H1 (cell line): ENCODE results near the gene NPY4R. TPM values are rescaled to one million over a fixed set of nuclear protein-coding genes. Genes with fewer than 3 reads are reported as not detected.

Source experiments
- CTCF ChIA-PET: fragments of 300-600 bp; sonication (Branson Sonifier 250); formaldehyde crosslinking; loops from one replicate; lab custom pipeline; 2021; ENCODE audit not compliant: partially characterized antibody; lab: Charles Lee
- POLR2A ChIA-PET: fragments of 300-600 bp; sonication (Branson Sonifier 250); formaldehyde crosslinking; loops from one replicate; lab custom pipeline; 2021; ENCODE audit warnings: inconsistent platforms; ENCODE audit not compliant: partially characterized antibody; lab: Charles Lee
- DNase-seq, 2 experiments: peaks; one replicate each; pipeline versions ENCODE4 v3.0.0 to v3.0.0-alpha.2; 2010 to 2022; ENCODE audit warnings: low spot score in 2 of 2, low read depth in 1 of 2, mixed read lengths in 1 of 2
- FAIRE-seq: peaks from 2 replicates; lab custom pipeline; 2011; peaks lifted over from hg19 to GRCh38; lab: Jason Lieb, UNC
- H2AFZ ChIP-seq: 2 replicates; pipeline ENCODE4 v1.8.1; 2012; ENCODE audit warnings: low read length, inconsistent platforms
- H2AK5ac ChIP-seq: 2 replicates; pipeline ENCODE4 v1.6.1; 2013; ENCODE audit warnings: low read depth, low read length
- H2BK120ac ChIP-seq: replicated peaks from 2 replicates; pipeline ENCODE3; 2013; ENCODE audit warnings: low read depth, low read length, inconsistent platforms
- H2BK12ac ChIP-seq: 2 replicates; pipeline ENCODE4 v1.6.1; 2013; ENCODE audit warnings: low read depth, low read length
- H2BK15ac ChIP-seq: 2 replicates; pipeline ENCODE4 v1.6.1; 2013; ENCODE audit warnings: low read length
- H2BK20ac ChIP-seq: 2 replicates; pipeline ENCODE4 v1.6.1; 2013; ENCODE audit warnings: low read length
- H2BK5ac ChIP-seq: 2 replicates; pipeline ENCODE4 v1.6.1; 2013; ENCODE audit warnings: low read depth, low read length
- H3K14ac ChIP-seq: 2 replicates; pipeline ENCODE4 v1.6.1; 2013; ENCODE audit warnings: inconsistent platforms; ENCODE audit not compliant: insufficient read length
- H3K18ac ChIP-seq: 2 replicates; pipeline ENCODE4 v1.6.1; 2013; ENCODE audit warnings: low read length; ENCODE audit errors: extremely low read depth
- H3K23ac ChIP-seq: 2 replicates; pipeline ENCODE4 v1.6.1; 2013; ENCODE audit warnings: inconsistent platforms; ENCODE audit not compliant: insufficient read length
- H3K23me2 ChIP-seq: 2 replicates; pipeline ENCODE4 v1.6.1; 2013; ENCODE audit warnings: low read depth, low read length
- H3K27ac ChIP-seq: 2 replicates; pipeline ENCODE4 v1.6.1; 2011; ENCODE audit warnings: low read depth, low read length, inconsistent platforms
- H3K27me3 ChIP-seq, 4 experiments: replicated peaks in 1 of 4; 1 replicate in 1 of 4; 2 replicates in 3 of 4; pipeline versions ENCODE4 v1.6.1 to v1.8.1; 2011 to 2013; ENCODE audit warnings: low read length in 3 of 4, mild to moderate bottlenecking in 3 of 4, inconsistent platforms in 2 of 4, mixed read lengths in 2 of 4, moderate library complexity in 1 of 4; ENCODE audit not compliant: control insufficient read depth in 3 of 4, insufficient read depth in 3 of 4; ENCODE audit errors: extremely low read depth in 1 of 4
- H3K36me3 ChIP-seq, 4 experiments: 2 replicates each; pipeline versions ENCODE4 v1.6.1 to v1.8.1; 2011 to 2013; ENCODE audit warnings: mild to moderate bottlenecking in 4 of 4, low read length in 3 of 4, moderate library complexity in 2 of 4, control low read depth in 1 of 4, inconsistent platforms in 1 of 4; ENCODE audit not compliant: insufficient read depth in 4 of 4, control insufficient read depth in 2 of 4
- H3K4ac ChIP-seq: replicated peaks from 2 replicates; pipeline ENCODE3; 2013; ENCODE audit warnings: low read length, low read depth, mixed read lengths, inconsistent platforms; ENCODE audit not compliant: insufficient read length
- H3K4me1 ChIP-seq, 4 experiments: replicated peaks in 1 of 4; 1 replicate in 1 of 4; 2 replicates in 3 of 4; pipeline versions ENCODE4 v1.6.1 to v1.8.1; 2011 to 2013; ENCODE audit warnings: low read length in 3 of 4, inconsistent platforms in 2 of 4, mixed read lengths in 1 of 4; ENCODE audit not compliant: insufficient read depth in 4 of 4, control insufficient read depth in 3 of 4
- H3K4me2 ChIP-seq, 2 experiments: 2 replicates each; pipeline versions ENCODE4 v1.6.1 to v1.8.1; 2011 to 2013; ENCODE audit warnings: low read depth in 2 of 2, low read length in 2 of 2, control low read depth in 1 of 2, inconsistent platforms in 1 of 2, mild to moderate bottlenecking in 1 of 2; ENCODE audit not compliant: insufficient read depth in 1 of 2
- H3K4me3 ChIP-seq, 4 experiments: fragments of 200-600, 300-600 bp in 1 of 4; sonication (generic), shearing (Covaris generic), sonication (Bioruptor Twin) in 1 of 4; 2 replicates each; pipeline versions ENCODE4 v1.5.1 to v1.8.1; 2011 to 2016; ENCODE audit warnings: low read length in 4 of 4, low read depth in 3 of 4, control low read depth in 2 of 4, inconsistent platforms in 2 of 4, mild to moderate bottlenecking in 2 of 4, mixed read lengths in 1 of 4, moderate library complexity in 1 of 4; ENCODE audit not compliant: insufficient read depth in 2 of 4; ENCODE audit errors: extremely low read depth in 1 of 4
- H3K56ac ChIP-seq: replicated peaks from 2 replicates; pipeline ENCODE3; 2013; ENCODE audit warnings: low read depth, mild to moderate bottlenecking, mixed read lengths, low read length, inconsistent platforms; ENCODE audit not compliant: insufficient read length
- H3K79me1 ChIP-seq: 2 replicates; pipeline ENCODE4 v1.6.1; 2013; ENCODE audit warnings: low read depth, low read length, control low read depth
- H3K79me2 ChIP-seq, 2 experiments: 2 replicates each; pipeline versions ENCODE4 v1.6.1 to v1.8.1; 2012 to 2013; ENCODE audit warnings: low read length in 2 of 2, mild to moderate bottlenecking in 2 of 2, inconsistent platforms in 1 of 2; ENCODE audit not compliant: insufficient read depth in 2 of 2, control insufficient read depth in 1 of 2
- H3K9ac ChIP-seq, 4 experiments: replicated peaks in 1 of 4; 1 replicate in 1 of 4; 2 replicates in 3 of 4; pipeline versions ENCODE4 v1.6.1 to v1.8.1; 2011 to 2013; ENCODE audit warnings: low read depth in 3 of 4, low read length in 3 of 4, control low read depth in 2 of 4, mild to moderate bottlenecking in 2 of 4, moderate library complexity in 2 of 4, inconsistent platforms in 1 of 4; ENCODE audit errors: extremely low read depth in 1 of 4
- H3K9me3 ChIP-seq, 2 experiments: 2 replicates each; pipeline versions ENCODE4 v1.6.1 to v1.8.1; 2012 to 2013; ENCODE audit warnings: mild to moderate bottlenecking in 2 of 2, moderate library complexity in 2 of 2, control low read depth in 1 of 2, inconsistent platforms in 1 of 2, low read depth in 1 of 2, low read length in 1 of 2, mixed read lengths in 1 of 2; ENCODE audit not compliant: insufficient read depth in 2 of 2
- H4K20me1 ChIP-seq, 2 experiments: replicated peaks in 1 of 2; 2 replicates each; pipeline versions ENCODE3 to v1.8.1; 2011 to 2013; ENCODE audit warnings: inconsistent platforms in 2 of 2, low read length in 2 of 2, mild to moderate bottlenecking in 1 of 2; ENCODE audit not compliant: insufficient read depth in 2 of 2, control insufficient read depth in 1 of 2
- H4K5ac ChIP-seq: 2 replicates; pipeline ENCODE4 v1.6.1; 2013; ENCODE audit warnings: low read length, low read depth, mixed read lengths, inconsistent platforms; ENCODE audit not compliant: insufficient read length
- H4K8ac ChIP-seq: 2 replicates; pipeline ENCODE4 v1.8.0; 2013; ENCODE audit warnings: mild to moderate bottlenecking, moderate library complexity, low read length, inconsistent platforms; ENCODE audit not compliant: insufficient read depth; ENCODE audit errors: extremely low read depth
- H4K91ac ChIP-seq: replicated peaks from 2 replicates; pipeline ENCODE3; 2013; ENCODE audit warnings: low read length, mixed read lengths, inconsistent platforms; ENCODE audit not compliant: insufficient read length
- BCL11A ChIP-seq, 2 experiments: IDR thresholded peaks; one replicate each; pipeline ENCODE4 v1.6.1; 2011; ENCODE audit warnings: low read depth in 2 of 2, low read length in 2 of 2, mild to moderate bottlenecking in 2 of 2
- CHD2 ChIP-seq: IDR thresholded peaks from 2 replicates; pipeline ENCODE4 v1.6.1; 2012; ENCODE audit warnings: low read length, improper control_type of control experiment
- FOSL1 ChIP-seq: IDR thresholded peaks from 2 replicates; pipeline ENCODE4 v1.6.1; 2011; ENCODE audit warnings: mild to moderate bottlenecking, low read depth, low read length, moderate library complexity; ENCODE audit not compliant: insufficient read depth
- JUND ChIP-seq: IDR thresholded peaks from 2 replicates; pipeline ENCODE4 v1.6.1; 2011; ENCODE audit warnings: mild to moderate bottlenecking, improper control_type of control experiment, low read length
- MAX ChIP-seq: IDR thresholded peaks from 2 replicates; pipeline ENCODE4 v1.6.1; 2012; ENCODE audit warnings: inconsistent platforms
- NANOG ChIP-seq: IDR thresholded peaks from 2 replicates; pipeline ENCODE4 v1.6.1; 2011; ENCODE audit warnings: low read length, low read depth, mild to moderate bottlenecking, inconsistent platforms; ENCODE audit not compliant: insufficient read depth, poor library complexity, severe bottlenecking
- POU5F1 ChIP-seq: IDR thresholded peaks from 2 replicates; pipeline ENCODE4 v1.6.1; 2011; ENCODE audit warnings: low read depth, mild to moderate bottlenecking, low read length, moderate library complexity
- RXRA ChIP-seq: IDR thresholded peaks from 2 replicates; pipeline ENCODE4 v1.6.1; 2011; ENCODE audit warnings: low read depth, mild to moderate bottlenecking, low read length, moderate library complexity; ENCODE audit not compliant: insufficient read depth
- SAP30 ChIP-seq: fragments of 300-600 bp; sonication (generic); IDR thresholded peaks from 2 replicates; pipeline ENCODE4 v1.7.1; 2012; ENCODE audit warnings: low read length, moderate library complexity, mild to moderate bottlenecking, inconsistent platforms; ENCODE audit not compliant: insufficient read depth, insufficient replicate concordance
- SUZ12 ChIP-seq: fragments of 200-600 bp; sonication (generic); IDR thresholded peaks from 2 replicates; pipeline ENCODE4 v1.6.1; 2012; ENCODE audit warnings: mild to moderate bottlenecking, inconsistent platforms, low read length, moderate library complexity, mixed read lengths
- TAF1 ChIP-seq: IDR thresholded peaks from 2 replicates; pipeline ENCODE4 v1.6.1; 2011; ENCODE audit warnings: mild to moderate bottlenecking, low read depth, low read length
- TAF7 ChIP-seq: optimal IDR thresholded peaks from 2 replicates; pipeline ENCODE3; 2011; ENCODE audit warnings: low read depth, mild to moderate bottlenecking, inconsistent platforms, low read length, moderate library complexity, borderline replicate concordance
- TEAD4 ChIP-seq: IDR thresholded peaks from 2 replicates; pipeline ENCODE4 v1.6.1; 2012; ENCODE audit warnings: low read depth, low read length, inconsistent platforms, mixed read lengths
- ZNF274 ChIP-seq: IDR thresholded peaks from 2 replicates; pipeline ENCODE4 v1.7.0; 2012; ENCODE audit warnings: low read length, borderline replicate concordance; ENCODE audit errors: extremely low read depth
- WGBS, 2 experiments: shearing (Covaris generic) in 1 of 2; methylation state at CpG; one replicate each; pipeline versions ENCODE4 v1.1.6 to v1.1.7; 2013 to 2015; ENCODE audit warnings: low lambda C conversion rate in 2 of 2, mixed read lengths in 2 of 2, inconsistent platforms in 1 of 2, low coverage in 1 of 2, missing lambda C conversion rate in 1 of 2; ENCODE audit not compliant: insufficient replicate concordance in 2 of 2, insufficient coverage in 1 of 2, insufficient read length in 1 of 2; ENCODE audit errors: extremely low coverage in 1 of 2, missing lambda C conversion rate in 1 of 2; 5-methylcytosine and 5-hydroxymethylcytosine counted together
- polyA plus RNA-seq, 7 experiments: library from polyadenylated mRNA; depleted of rRNA in 3 of 7; stranded (reverse) in 5 of 7; unstranded in 2 of 7; fragments of >200 nt in 5 of 7; fragments of 200-250 nt in 2 of 7; gene quantifications; 1 replicate in 5 of 7; 2 replicates in 1 of 7; 4 replicates in 1 of 7; pipeline versions ENCODE4 v1.2.1 to v1.2.3, GENCODE V29; 2011 to 2013; ENCODE audit warnings: missing spikeins in 2 of 7, mixed read lengths in 2 of 7
- total RNA-seq: library from RNA; stranded (reverse); fragmentation: NEBNext Ultra II Directional; extraction: Animal tissue kit (Norgen Biotek cat#: 25700); gene quantifications from 2 replicates; pipeline ENCODE4 v1.2.1, GENCODE V29; 2021

The NPY4R gene
- total and polyA plus RNA-seq, 2 of the 8 experiments (the other 6 are each of a cell fraction or from before 2014, with no cell fraction given), result 0.15 TPM; not detected in 1

- Histone ChIP-seq H2BK5ac (no peak overlapping the region), H3K23ac (peak overlapping the region; percentile 22), H3K23me2 (no peaks in the 10 kb centered on the region), H3K9me3 (no peaks in the 10 kb centered on the region), H2BK20ac (no peak overlapping the region; the same call in 1 of the 2 replicates), H3K4ac (no peak overlapping the region), H4K91ac (no peak overlapping the region), H2BK15ac (no peak overlapping the region), H3K9ac (no peak overlapping the region), H3K18ac (no peak overlapping the region), H3K27ac (no peak overlapping the region), H3K27me3 (no peaks in the 10 kb centered on the region), H4K5ac (no peak overlapping the region), H3K79me1 (peaks cover 2% of the 10 kb centered on the region), H3K4me1 (no peaks in the 10 kb centered on the region), H3K36me3 (no peaks in the 10 kb centered on the region), H2AK5ac (no peak overlapping the region), H4K20me1 (no peaks in the 10 kb centered on the region), H3K56ac (no peak overlapping the region), H3K14ac (no peak overlapping the region), H3K79me2 (no peaks in the 10 kb centered on the region), H4K8ac (peak overlapping the region; percentile 31; the same call in 1 of the 2 replicates), H3K4me3 (no peak overlapping the region), H3K4me2 (no peak overlapping the region), H2BK12ac (no peak overlapping the region), H2AFZ (no peak overlapping the region), H2BK120ac (no peak overlapping the region)
- DNase-seq, result peak in 1 of 2 experiments; percentile 45
- ChIA-PET CTCF (interaction anchor here (1.1 to 4.4 kb wide), 3 partner anchors 9 to 30 kb away, joined by 3 to 29 read pairs (median 4); no protein-coding TSS in a partner anchor), POLR2A (no interaction called here)
- no peak for FAIRE-seq
- WGBS, 2 experiments, result 77% methylated on average over 6 of the region's 6 CpGs; no CpG with 5 or more reads in 1 of the 2 experiments
- TF ChIP-seq POU5F1 (no peak), TAF1 (no peak), CHD2 (no peak), SAP30 (no peak), FOSL1 (no peak), MAX (no peak), JUND (no peak), TAF7 (no peak), SUZ12 (no peak), BCL11A (IDR thresholded peaks at IDR 0.05; ENCODE audit: low read depth in 2 of 2, low read length in 2 of 2) (no peak), RXRA (no peak), TEAD4 (no peak), NANOG (no peak), ZNF274 (no peak)
Measured at GRCh38 chr10:46514431-46514861, 48.7 kb upstream of the NPY4R start.
